GM23338 (cell line): ENCODE measurements around the gene TP53. TPM values are rescaled to one million over a fixed set of nuclear protein-coding genes. Genes with fewer than 3 reads are reported as not detected.

Source experiments
- ATAC-seq: fragments of 200-7000 bp; cut with Tn5 transposase; 3 replicates; pipeline ENCODE4 v1.9.1; 2020
- DNase-seq: peaks from one replicate; pipeline ENCODE4 v3.0.0-alpha.2; 2015; ENCODE audit warnings: low spot score
- H2AFZ ChIP-seq: fragments of 200-600 bp; sonication (generic); 2 replicates; pipeline ENCODE4 v1.8.0; 2016; ENCODE audit warnings: antibody characterized with exemption, mild to moderate bottlenecking, moderate library complexity
- H3F3A ChIP-seq: fragments of 200-600 bp; sonication (generic); replicated peaks from 2 replicates; pipeline ENCODE4 v1.8.0; 2017; ENCODE audit warnings: antibody characterized with exemption, mixed run types, low read depth
- H3K27ac ChIP-seq: fragments of 200-600 bp; sonication (generic); 2 replicates; pipeline ENCODE4 v1.6.1; 2016; ENCODE audit warnings: low read depth
- H3K27me3 ChIP-seq: fragments of 200-600 bp; sonication (generic); 2 replicates; pipeline ENCODE4 v1.8.0; 2016; ENCODE audit warnings: mild to moderate bottlenecking, mixed run types, moderate library complexity; ENCODE audit not compliant: insufficient read depth
- H3K36me3 ChIP-seq: fragments of 200-600 bp; sonication (generic); 2 replicates; pipeline ENCODE4 v1.8.0; 2016; ENCODE audit warnings: mild to moderate bottlenecking; ENCODE audit not compliant: insufficient read depth
- H3K4me1 ChIP-seq: fragments of 200-600 bp; sonication (generic); 2 replicates; pipeline ENCODE4 v1.8.0; 2016; ENCODE audit warnings: mild to moderate bottlenecking, moderate library complexity; ENCODE audit not compliant: insufficient read depth
- H3K4me2 ChIP-seq: fragments of 200-600 bp; sonication (generic); 2 replicates; pipeline ENCODE4 v1.7.1; 2017; ENCODE audit warnings: mixed run types
- H3K4me3 ChIP-seq: fragments of 200-600 bp; sonication (generic); 2 replicates; pipeline ENCODE4 v1.6.1; 2016; ENCODE audit warnings: mixed run types
- H3K79me2 ChIP-seq: fragments of 200-600 bp; sonication (generic); replicated peaks from 2 replicates; pipeline ENCODE4 v1.8.0; 2017; ENCODE audit warnings: mild to moderate bottlenecking; ENCODE audit not compliant: insufficient read depth
- H3K9me2 ChIP-seq: fragments of 200-600 bp; sonication (generic); 2 replicates; pipeline ENCODE4 v1.8.0; 2017; ENCODE audit not compliant: insufficient read depth
- H4K20me1 ChIP-seq: fragments of 200-600 bp; sonication (generic); replicated peaks from 2 replicates; pipeline ENCODE4 v1.8.0; 2017; ENCODE audit warnings: mild to moderate bottlenecking; ENCODE audit not compliant: insufficient read depth
- H3K27ac Mint-ChIP-seq: 2 replicates; pipeline ENCODE4 v1.8.0; 2020; ENCODE audit warnings: inconsistent platforms, mild to moderate bottlenecking, moderate library complexity, mixed read lengths
- H3K27me3 Mint-ChIP-seq: 3 replicates; pipeline ENCODE4 v1.8.0; 2022; ENCODE audit warnings: low read depth, mild to moderate bottlenecking, moderate library complexity, mixed read lengths, inconsistent platforms; ENCODE audit not compliant: insufficient read depth, poor library complexity
- H3K36me3 Mint-ChIP-seq: 3 replicates; pipeline ENCODE4 v1.8.0; 2021; ENCODE audit warnings: low read depth, mild to moderate bottlenecking, inconsistent platforms, moderate library complexity, mixed read lengths
- H3K4me1 Mint-ChIP-seq: 3 replicates; pipeline ENCODE4 v1.8.0; 2020; ENCODE audit warnings: mild to moderate bottlenecking, inconsistent platforms, mixed read lengths
- H3K4me3 Mint-ChIP-seq: 3 replicates; pipeline ENCODE4 v1.8.0; 2021; ENCODE audit warnings: moderate library complexity, mild to moderate bottlenecking, inconsistent platforms, mixed read lengths
- H3K9me3 Mint-ChIP-seq: 3 replicates; pipeline ENCODE4 v1.8.0; 2020; ENCODE audit warnings: moderate library complexity, mild to moderate bottlenecking, inconsistent platforms, mixed read lengths
- CTCF ChIP-seq, 2 experiments: fragments of 200-600 bp in 1 of 2; sonication (generic) in 1 of 2; conservative IDR thresholded peaks; 2 replicates each; pipeline versions ENCODE4 v1.5.1 to v1.6.1; 2016 to 2017; ENCODE audit warnings: antibody characterized with exemption in 2 of 2, low read depth in 2 of 2, mild to moderate bottlenecking in 2 of 2, moderate library complexity in 1 of 2
- ETS1 ChIP-seq: IDR thresholded peaks from 2 replicates; pipeline ENCODE4 v1.6.1; 2016; ENCODE audit warnings: antibody characterized with exemption
- EZH2phosphoT487 ChIP-seq: fragments of 200-600 bp; sonication (generic); IDR thresholded peaks from one replicate; pipeline ENCODE4 v1.8.1; 2018; ENCODE audit warnings: antibody characterized with exemption; ENCODE audit not compliant: unreplicated experiment
- JUNB ChIP-seq: IDR thresholded peaks from one replicate; pipeline ENCODE4 v1.6.1; 2016; ENCODE audit warnings: antibody characterized with exemption; ENCODE audit not compliant: unreplicated experiment
- NANOG ChIP-seq: IDR thresholded peaks from 2 replicates; pipeline ENCODE4 v1.6.1; 2016; ENCODE audit warnings: antibody characterized with exemption, borderline replicate concordance
- REST ChIP-seq: IDR thresholded peaks from one replicate; pipeline ENCODE4 v1.6.1; 2018; ENCODE audit warnings: antibody characterized with exemption; ENCODE audit not compliant: unreplicated experiment
- ZNF114 ChIP-seq: fragments of 250-450 bp; sonication (Bioruptor Pico); IDR thresholded peaks from 2 replicates; pipeline ENCODE4 v1.5.0; 2020; ENCODE audit warnings: mild to moderate bottlenecking, moderate library complexity
- ZNF331 ChIP-seq: fragments of 250-450 bp; sonication (Bioruptor Pico); IDR thresholded peaks from 2 replicates; pipeline ENCODE4 v1.5.0; 2020; ENCODE audit warnings: low read depth, mild to moderate bottlenecking, moderate library complexity
- ZNF462 ChIP-seq: fragments of 250-450 bp; sonication (Bioruptor Pico); IDR thresholded peaks from 2 replicates; pipeline ENCODE4 v1.5.0; 2020; ENCODE audit warnings: mild to moderate bottlenecking, moderate library complexity
- polyA plus RNA-seq: library from polyadenylated mRNA; unstranded; fragments of >200 nt; fragmentation: Nextera tagmentation; extraction: Ambion mirVana; gene quantifications from 2 replicates; pipeline ENCODE4 v1.2.1, GENCODE V29; 2016
- total RNA-seq: library from RNA; depleted of rRNA; stranded (reverse); fragments of >200 nt; shearing (Covaris generic); gene quantifications from 2 replicates; pipeline ENCODE4 v1.2.3, GENCODE V29; 2014

Gene TP53
- total and polyA plus RNA-seq, 2 experiments from 2014 or later, result 119 to 154 TPM

GRCh38 chr17:7640783-7641182 is 46.5 kb downstream of the TP53 start:
- ATAC-seq, result no peak
- H3K27ac Mint-ChIP-seq, result no peak overlapping the region
- Histone ChIP-seq H3K36me3 (no peaks in the 10 kb centered on the region), H4K20me1 (no peaks in the 10 kb centered on the region), H3K27me3 (no peaks in the 10 kb centered on the region), H3K4me3 (no peak overlapping the region), H3K27ac (no peak overlapping the region), H3K9me2 (no peaks in the 10 kb centered on the region), H3K4me1 (peaks cover 7% of the 10 kb centered on the region; the same call in 1 of the 2 replicates), H2AFZ (no peak overlapping the region), H3K79me2 (no peaks in the 10 kb centered on the region), H3F3A (no peaks in the 10 kb centered on the region), H3K4me2 (no peak overlapping the region)
- peaks cover 6% of the 10 kb centered on the region for H3K27me3 Mint-ChIP-seq
- no peak for TF ChIP-seq REST
- TF ChIP-seq CTCF (conservative IDR thresholded peaks at IDR 0.05; ENCODE audit: low read depth in 2 of 2), result no peak
- no peak for TF ChIP-seq ZNF462
- TF ChIP-seq ZNF114 (CRISPR knock-in tag), result no peak
- TF ChIP-seq NANOG, result no peak
- no peak for TF ChIP-seq ZNF331
- no peak for TF ChIP-seq JUNB
- TF ChIP-seq EZH2phosphoT487, result no peak
- no peak for TF ChIP-seq ETS1
- no peak overlapping the region for H3K4me3 Mint-ChIP-seq
- H3K4me1 Mint-ChIP-seq, result peaks cover 9% of the 10 kb centered on the region
- no peak for DNase-seq
- no peaks in the 10 kb centered on the region for H3K36me3 Mint-ChIP-seq
- peaks cover 2% of the 10 kb centered on the region; the same call in 1 of the 3 replicates for H3K9me3 Mint-ChIP-seq
